ENCODE results near the gene SLC16A7. TPM values are rescaled to one million over a fixed set of nuclear protein-coding genes. Genes with fewer than 3 reads are reported as not detected.

SLC16A7 gene
- total and polyA plus RNA-seq, 10 of the 15 experiments (the other 5 are each of a cell fraction or from before 2014, with no cell fraction given): 1.5 to 12.9 (median 6.7) TPM

- Histone ChIP-seq H3K4me1 (ENCODE audit: control insufficient read depth, insufficient read depth, low read length) (peaks cover 5% of the 10 kb centered on the region; the same call in 1 of the 2 replicates), H4K20me1 (ENCODE audit: control insufficient read depth, insufficient read depth) (no peaks in the 10 kb centered on the region), H3K27ac (ENCODE audit: control insufficient read depth, insufficient read depth) (no peak overlapping the region), H3K9ac (ENCODE audit: control insufficient read depth, insufficient read depth, low read length) (no peak overlapping the region), H3K4me3 (no peak overlapping the region), H3K4me2 (ENCODE audit: control insufficient read depth, insufficient read depth) (no peak overlapping the region), H3K27me3 (replicated peaks in 1 of 2; ENCODE audit: control insufficient read depth in 2 of 2, insufficient read depth in 2 of 2, low read length in 1 of 2) (no peaks in the 10 kb centered on the region), H3K9me3 (replicated peaks; ENCODE audit: control insufficient read depth, insufficient read depth, low read length) (peaks cover 2% of the 10 kb centered on the region; the same call in 2 of the 3 replicates), H3K36me3 (ENCODE audit: control insufficient read depth in 2 of 2, insufficient read depth in 2 of 2, low read length in 1 of 2) (no peaks in the 10 kb centered on the region), H2AFZ (ENCODE audit: control insufficient read depth, low read depth, low read length) (no peak overlapping the region), H3K79me2 (ENCODE audit: control insufficient read depth, insufficient read depth, low read length) (no peaks in the 10 kb centered on the region; the same call in 1 of the 2 replicates)
- TF ChIP-seq NFYA (IDR thresholded peaks at IDR 0.05; ENCODE audit: borderline replicate concordance, low read depth, low read length) (no peak), RELB (IDR thresholded peaks at IDR 0.05; ENCODE audit: low read depth) (no peak), NFXL1 (IDR thresholded peaks at IDR 0.05; ENCODE audit: borderline replicate concordance) (no peak), STAT1 (conservative IDR thresholded peaks at IDR 0.05) (no peak), ZNF687 (IDR thresholded peaks at IDR 0.05) (no peak), NR2C1 (IDR thresholded peaks at IDR 0.05) (no peak), EP300 (IDR thresholded peaks at IDR 0.05; ENCODE audit: borderline replicate concordance in 1 of 2, control insufficient read depth in 1 of 2, low read depth in 2 of 2, low read length in 2 of 2) (no peak), CREB1 (IDR thresholded peaks at IDR 0.05; ENCODE audit: low read depth) (no peak), CREM (IDR thresholded peaks at IDR 0.05; ENCODE audit: low read depth) (no peak), HDAC6 (IDR thresholded peaks at IDR 0.05; ENCODE audit: unreplicated experiment) (no peak), NFIC (IDR thresholded peaks at IDR 0.05; ENCODE audit: low read depth, low read length) (no peak), TCF3 (IDR thresholded peaks at IDR 0.05; ENCODE audit: borderline replicate concordance, insufficient read depth, low read depth, low read length) (no peak), IKZF2 (IDR thresholded peaks at IDR 0.05) (no peak), SPI1 (IDR thresholded peaks at IDR 0.05; ENCODE audit: borderline replicate concordance, insufficient read depth, low read depth, low read length) (no peak), BMI1 (IDR thresholded peaks at IDR 0.05; ENCODE audit: borderline replicate concordance) (no peak), RB1 (IDR thresholded peaks at IDR 0.05; ENCODE audit: borderline replicate concordance) (no peak)
- ChIA-PET RAD21 (ENCODE audit: unreplicated experiment) (no interaction called here), CTCF (no interaction called here), SMC1A (ENCODE audit: uncharacterized antibody, unreplicated experiment) (no interaction called here), POLR2A (no interaction called here)
- FAIRE-seq (no peak), ATAC-seq (peak; percentile 20; the same call in 2 of the 3 replicates), DNase-seq (ENCODE audit: low read depth, low spot score) (no peak)
- intact Hi-C loops (cut with micrococcal nuclease; ENCODE audit: unreplicated experiment): no loop called here
- in situ Hi-C loops (cut with MboI): no loop called here
- 8% methylated on average over 1 of the region's 1 CpG for WGBS (ENCODE audit: insufficient coverage, insufficient replicate concordance, low lambda C conversion rate, missing lambda C conversion rate)
- BruUV-seq (replicated peaks): no TSS peak
Observed at GRCh38 chr12:59634254-59634653, 38.4 kb downstream of the SLC16A7 start.
